Hematopoietic multipotent progenitor cell treated with erythropoietin and hydrocortisone succinate and interleukin-3 and kit ligand, for 8 days (in vitro differentiated cells): ENCODE data around the gene TRIM31.
A peak's percentile ranks its signal among the peaks of the same experiment; 100 is the strongest.

ENCODE experiments used
- DNase-seq: peaks from one replicate; pipeline ENCODE4 v3.0.0-alpha.2; 2015

Gene TRIM31

DNA sequence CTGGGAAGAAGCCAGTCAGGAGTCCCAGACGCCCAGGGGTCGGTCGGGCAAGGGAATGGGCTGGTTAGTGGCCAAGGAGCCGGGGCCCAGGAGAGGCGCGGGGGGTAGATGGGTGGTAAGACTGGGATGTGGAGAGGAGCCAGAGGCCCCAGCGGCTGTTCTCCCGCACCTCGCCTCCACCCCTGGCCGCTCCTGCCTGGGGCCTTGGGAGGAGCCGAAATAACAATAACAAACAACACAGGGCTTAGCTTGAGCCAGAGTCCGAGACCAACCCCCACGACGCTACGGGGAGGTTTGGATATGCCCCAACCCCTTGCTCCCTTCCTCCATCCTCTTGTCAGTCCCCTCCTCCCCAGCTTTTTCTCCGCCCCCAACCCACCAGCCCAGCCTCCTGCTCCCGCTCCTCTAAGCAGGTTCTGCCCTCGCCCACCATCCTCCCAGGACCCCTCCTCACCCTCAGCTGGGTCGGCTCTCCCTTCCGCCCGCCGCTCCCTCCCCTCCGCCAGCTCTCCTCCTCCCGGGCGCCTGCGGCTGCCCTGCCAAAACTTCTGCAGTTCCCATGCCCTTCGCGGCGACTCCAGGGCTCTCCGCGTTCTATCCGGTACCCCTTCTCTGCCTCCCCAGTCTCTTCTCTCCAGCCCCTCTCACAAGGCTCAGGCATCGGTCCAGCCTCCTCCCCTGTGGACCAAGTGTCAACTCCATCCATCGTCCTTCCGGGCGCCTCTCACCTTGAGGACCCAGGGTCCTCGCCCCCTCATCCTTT lies 38.4 kb downstream of the TRIM31 start:
- DNase-seq = no peak

DNA sequence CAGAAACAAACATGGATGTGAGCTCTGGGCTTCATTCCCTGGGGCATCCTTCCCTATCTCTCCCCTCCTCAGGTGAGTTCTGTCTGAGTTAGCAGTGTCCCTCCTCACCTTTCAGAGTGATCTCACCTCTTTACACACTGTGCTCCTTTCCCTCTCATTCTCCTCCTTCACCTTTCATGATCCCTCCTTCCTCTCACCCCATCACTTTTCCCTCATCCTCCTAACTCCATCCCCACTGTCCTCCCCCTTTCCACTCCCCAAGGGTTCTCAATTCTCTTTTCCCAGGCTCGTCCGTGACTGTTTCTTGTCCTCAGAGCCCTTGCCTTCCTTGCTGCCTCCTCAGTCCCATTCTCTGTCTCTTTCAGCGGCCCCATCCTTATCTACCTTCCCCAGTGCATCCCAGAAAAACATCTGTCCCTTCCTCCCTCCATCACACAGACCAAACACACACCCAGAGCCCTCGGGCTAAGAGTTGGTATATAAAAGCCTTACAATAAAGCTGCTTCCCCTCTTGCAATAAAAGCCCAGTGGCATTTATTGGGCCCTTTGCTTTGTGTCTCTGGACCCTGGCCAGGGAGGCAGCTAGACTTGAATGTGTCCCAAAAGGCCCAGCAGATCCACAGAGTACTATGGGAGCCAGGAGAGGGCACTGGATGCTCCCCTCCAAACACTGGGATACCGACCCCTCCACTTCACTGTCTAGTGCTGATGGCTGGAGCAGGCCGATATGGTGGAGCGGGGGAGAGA lies 39.2 kb downstream of the TRIM31 start:
- DNase-seq = no peak

DNA sequence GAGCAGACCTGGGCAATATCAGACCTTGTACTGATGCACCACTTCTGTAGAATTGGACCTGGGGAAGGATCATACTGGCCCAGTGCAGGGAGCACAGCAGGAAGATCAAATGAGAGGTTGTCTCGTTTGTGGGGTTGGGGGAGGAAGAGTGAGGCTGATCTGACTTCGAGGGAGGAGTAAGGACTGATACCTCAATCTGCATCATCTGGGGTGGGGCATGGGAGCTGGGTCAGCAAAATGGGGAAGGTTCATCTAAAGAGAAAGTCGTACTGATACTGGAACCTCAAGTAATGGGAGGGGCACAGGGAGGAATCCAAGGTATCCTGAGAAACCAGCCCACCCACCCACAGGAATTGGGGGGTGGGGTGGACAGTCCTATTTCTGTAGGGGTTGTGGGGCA lies 41.0 kb downstream of the TRIM31 start:
- DNase-seq = no peak

DNA sequence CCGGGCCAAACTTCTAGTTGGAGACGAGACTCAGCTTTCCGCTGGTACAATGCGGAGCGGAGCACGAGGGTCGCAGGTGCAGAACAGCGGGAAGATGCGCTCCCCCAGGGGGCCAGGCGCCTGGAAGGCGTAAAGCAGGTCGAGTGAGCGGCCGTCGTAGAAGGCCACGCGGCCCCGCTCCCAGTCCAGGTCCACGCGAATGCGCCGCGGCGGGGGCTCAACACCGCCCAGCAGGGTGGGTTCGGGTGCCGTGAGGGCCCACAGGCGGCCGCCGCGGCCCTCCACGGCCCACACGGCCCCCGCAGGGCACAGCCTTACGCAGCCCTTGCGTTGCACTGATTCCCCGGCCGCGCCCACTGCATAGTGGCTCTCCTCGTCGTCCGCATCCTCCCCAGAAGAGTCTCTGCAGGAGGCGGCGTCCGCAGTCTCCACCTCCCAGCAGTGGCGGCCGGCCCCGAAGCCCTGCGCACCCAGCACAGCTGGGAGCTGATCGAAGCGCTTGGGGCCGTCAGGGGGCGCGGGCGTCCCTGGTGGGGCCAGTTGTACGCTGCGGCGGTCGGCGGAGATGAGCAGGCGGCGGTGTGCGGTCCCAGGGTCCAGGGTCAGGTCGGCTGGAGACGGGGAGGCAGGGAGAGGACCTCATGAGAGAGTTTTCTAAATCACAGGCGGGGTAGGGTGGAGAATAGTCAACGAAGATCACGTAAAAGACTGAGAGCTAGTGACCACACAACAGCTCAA lies 41.6 kb downstream of the TRIM31 start:
- DNase-seq = no peak

DNA sequence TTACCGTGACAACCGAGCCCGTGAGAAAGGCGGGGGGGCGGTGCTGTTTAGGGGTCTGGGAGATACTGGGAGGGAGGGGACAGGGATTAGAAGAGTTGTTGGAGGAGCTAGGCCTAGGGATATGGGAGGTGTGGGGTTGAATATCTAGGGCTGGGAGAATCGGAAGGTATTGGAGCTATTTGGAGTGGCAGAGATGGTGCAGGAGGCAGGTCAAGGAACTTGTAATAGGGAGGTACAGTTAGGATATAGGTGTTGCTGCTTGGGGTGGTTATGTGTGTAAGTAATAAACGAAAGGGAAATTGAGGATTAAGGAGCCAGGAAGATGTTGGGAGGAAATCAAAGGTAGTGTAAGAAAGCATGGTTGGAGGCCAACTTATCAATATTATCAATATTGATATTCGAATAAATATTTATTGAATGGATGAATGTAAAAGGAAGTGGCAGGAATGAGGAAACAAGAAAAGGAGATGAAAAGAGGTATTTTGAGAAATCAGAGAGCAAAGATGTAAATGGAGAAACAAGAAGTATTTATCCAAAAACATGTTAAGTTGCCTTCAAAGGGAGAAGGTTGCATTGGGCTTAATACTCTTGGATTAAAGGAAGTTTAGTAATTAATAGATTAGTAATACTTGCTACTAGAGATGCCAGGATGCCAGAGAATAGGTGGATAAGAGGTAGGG lies 45.3 kb downstream of the TRIM31 start:
- no peak for DNase-seq

DNA sequence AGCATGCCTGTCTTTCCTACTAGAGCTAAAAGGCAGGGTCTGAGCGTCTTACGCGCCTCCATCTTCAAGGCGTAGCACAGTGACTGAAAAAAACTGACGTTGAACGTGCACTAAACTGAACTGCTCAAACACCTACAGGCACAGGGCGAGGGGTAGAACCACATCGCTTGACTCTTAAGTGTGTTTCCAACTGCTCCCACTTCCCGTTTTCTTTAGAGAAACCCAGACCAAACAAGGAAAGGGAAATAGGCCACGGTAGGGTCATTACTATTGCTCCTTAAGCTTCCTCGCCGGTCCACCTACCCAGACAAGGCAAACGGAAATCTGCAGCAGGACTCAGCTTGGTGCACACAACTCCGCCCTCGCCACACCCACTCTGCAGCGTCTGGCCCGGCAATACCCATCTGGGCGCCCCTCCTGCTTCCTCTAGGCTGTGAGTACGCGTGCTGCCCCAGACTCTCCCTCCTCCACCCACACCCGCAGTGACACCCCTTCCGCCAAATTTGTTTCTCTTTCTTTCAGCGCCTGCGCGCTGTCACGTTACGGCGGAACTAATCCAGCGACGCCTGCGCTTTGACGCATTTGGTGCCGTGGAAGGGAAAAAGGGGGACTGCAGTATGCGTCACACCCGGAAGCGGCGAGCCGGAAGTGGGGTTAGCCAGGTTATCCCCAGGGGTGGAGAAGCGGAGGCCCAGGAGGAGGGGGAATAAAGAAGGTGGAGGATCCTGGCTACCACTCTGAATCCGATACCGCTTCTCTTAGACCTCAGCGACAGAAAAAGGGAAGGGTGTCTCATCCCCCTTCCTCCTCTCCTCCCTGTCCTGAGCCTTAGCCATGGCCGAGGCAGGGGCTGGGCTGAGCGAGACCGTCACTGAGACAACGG lies 46.1 kb downstream of the TRIM31 start, which contains the start of gene PPP1R11:
PPP1R11 (plus strand) TSS at position 622 of the 883 bp plus-strand sequence; CDS start at position 835, 213 bp downstream.
- DNase-seq = peak; percentile 100

DNA sequence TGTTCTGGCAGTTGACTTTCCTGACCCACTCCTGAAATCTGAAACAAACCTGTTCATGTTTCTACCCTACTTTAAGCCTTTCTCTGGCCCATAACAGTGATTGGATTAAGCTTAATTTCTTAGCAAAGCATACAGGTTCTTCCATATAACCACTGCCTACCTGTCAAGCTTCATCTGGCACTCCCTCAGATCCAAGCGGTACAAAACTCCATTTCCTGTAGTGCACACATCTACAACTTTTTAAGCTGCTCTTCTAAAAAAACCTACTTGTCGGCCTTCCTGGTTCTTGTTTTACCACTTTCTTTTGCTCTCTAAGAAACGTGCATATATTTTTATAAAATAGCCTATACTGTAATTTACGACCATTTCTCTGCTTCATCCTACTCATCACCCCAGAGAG lies 46.8 kb downstream of the TRIM31 start:
- no peak for DNase-seq

DNA sequence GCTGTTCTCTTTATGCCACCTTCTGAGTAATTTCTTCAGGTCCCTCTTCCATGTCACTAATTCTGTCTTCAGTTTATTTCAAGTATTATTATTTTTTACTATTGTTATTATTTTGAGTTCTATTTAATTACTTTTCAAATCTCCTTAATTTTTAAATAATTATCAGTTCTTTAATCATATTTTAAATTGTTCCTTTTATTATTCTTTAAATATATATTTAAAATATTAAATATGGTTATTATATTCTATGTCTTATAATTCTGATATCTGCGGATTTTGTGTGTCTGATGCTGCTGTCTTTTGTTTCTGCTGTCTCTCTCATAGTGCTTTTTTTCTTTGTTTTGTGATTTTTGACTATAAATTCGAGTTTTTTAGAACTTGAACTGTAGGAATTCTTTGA lies 49.6 kb downstream of the TRIM31 start:
- no peak for DNase-seq

DNA sequence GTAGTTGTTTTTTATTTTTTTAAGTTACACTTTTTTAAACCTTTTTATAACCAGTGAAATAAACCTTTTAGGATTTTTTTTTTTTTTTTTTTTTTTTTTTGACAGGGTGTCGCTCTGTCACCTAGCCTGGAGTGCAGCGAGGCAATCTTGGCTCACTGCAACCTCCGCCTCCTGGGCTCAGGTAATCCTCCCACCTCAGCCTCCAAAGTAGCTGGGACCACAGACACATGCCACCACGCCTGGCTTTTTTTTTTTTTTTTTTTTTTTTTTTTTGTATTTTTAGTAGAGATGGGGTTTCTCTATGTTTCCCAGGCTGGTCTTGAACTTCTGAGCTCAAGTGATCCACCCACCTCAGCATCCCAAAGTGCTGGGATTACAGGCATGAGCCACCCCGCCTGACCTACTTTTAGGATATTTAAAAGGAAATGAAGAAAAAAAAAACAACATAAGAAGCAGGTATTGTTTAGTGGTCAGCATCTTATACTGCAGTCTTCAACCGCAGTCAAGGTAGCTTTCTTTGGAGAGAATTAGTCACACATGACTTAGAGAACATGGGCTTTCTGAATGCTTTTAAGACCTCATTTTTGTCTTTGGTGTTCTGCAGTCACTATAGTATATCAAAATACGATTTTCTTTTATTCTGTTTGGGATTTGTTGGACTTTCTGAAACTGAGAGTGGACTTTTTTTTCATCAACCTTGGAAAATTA lies 50.3 kb downstream of the TRIM31 start:
- DNase-seq = peak; percentile 6

DNA sequence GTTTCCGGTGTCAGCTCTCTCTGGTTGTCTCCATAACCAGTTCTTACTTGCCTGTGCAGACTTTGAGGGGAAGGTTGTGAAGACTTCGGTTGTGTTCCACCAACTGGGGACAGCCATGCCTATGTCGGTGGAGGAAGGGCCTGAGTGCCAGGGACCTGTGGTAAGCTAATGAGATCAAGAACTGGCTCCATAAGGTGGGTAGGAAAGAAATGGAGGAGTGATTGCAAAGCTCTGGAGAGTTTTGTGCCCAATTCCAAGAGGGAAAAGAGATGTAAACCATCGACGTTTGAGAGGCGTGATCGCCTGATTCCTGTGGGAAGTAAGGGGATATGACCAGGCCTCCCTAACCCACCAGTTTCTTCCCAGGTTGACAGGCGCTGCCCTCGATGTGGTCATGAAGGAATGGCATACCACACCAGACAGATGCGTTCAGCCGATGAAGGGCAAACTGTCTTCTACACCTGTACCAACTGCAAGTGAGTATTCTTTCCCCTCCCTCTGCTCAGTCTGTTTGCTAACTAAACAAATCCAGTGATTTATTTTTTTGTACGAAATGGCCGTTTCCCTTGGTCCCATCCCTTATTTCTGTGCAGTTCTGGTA lies 50.9 kb downstream of the TRIM31 start:
- DNase-seq = peak; percentile 38

DNA sequence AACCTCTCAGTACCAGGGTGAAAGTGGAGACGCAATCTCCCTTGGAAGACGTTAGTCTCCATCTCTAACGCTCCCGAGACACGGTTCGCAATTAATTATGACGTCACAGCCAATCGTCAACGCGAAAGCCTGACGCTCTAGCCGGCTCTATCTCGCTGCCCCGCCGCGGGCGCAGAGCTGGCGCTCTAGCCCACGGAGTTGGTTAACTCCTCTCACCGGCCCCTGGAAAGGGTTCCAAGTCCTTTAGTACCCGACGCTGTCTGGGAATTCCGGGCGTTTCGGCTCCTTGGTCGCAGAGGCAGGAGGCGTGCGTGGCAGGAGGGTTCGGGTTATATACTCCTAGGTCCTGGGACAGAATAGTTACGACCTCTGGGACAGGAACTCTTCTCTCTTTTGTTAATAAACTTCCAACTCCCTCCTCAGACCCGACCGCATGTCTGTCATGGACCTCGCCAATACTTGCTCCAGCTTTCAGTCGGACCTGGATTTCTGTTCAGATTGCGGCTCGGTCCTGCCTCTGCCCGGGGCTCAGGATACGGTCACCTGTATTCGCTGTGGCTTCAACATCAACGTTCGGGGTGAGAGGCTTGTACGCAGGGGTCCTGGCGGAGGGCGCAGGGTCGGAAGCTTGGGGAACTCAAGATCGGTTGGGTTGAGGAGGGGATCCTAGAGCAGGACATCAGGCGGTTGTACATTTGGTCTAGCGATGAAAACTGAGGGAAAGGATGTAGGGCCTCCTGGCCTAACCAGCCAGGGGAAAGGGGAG lies 51.6 kb downstream of the TRIM31 start, which contains the start of gene POLR1H:
POLR1H (plus strand) TSS at position 174 of the 766 bp plus-strand sequence; CDS start at position 434, 260 bp downstream.
- DNase-seq = peak; percentile 96

DNA sequence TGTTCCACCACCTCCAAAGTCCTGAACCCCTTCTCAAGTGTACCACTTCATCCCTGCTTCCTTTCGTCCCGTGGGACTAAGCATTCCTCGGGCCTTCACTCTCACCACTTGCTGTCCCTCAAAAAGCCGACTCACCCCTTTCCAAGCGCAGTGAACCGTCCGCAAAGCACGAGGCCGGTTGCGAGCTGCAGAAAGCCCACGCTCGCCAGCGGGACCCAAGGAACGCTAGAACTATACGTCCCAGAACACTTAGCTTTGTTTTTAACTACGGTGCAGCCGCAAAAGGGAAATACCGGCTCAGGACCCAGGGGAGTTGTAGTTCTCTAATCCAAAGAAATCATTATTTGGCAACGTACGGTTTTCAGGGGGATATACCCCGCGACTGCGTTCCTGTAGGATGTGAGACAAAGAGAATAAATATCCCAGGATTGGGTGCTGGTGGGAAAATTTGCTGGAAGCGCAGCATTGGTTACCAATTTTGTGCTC lies 52.2 kb downstream of the TRIM31 start:
- DNase-seq = peak; percentile 58

DNA sequence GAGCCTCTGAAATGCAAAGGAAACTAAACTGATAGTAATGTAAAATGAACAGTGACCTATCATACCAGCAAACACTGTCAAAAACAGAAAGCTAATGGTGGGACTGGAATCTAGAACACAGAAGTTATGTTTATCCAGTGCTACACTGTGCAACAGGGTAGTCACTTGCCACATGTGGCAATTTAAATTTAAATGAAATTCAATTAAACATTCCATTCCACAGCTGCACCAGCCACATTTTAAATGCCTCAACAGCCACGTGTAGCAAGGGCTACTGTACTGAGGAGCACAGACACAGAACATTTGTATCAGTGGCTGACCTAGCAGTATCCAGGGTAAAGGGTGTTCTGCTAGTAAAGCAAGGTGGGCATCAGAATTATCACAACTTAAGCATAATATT lies 57.4 kb downstream of the TRIM31 start:
- no peak for DNase-seq

DNA sequence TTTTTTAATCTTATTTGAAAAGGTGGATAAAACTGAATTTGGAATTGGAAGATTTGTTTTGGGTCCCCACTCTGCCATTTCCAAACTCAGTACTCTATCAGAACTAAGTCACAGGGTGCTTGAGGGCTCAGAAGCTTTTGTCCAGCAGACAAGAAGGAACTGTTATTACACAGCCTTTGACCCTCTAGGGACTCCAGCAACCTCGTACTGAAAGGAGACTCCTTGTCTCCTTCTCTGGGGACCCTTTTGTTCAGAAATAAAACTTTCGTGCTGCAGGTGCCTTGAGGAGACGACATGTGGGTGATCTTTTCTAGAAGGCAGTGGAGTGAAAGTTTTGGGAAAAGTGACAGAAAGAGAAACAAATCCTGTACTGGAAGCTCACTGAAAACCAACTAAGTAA lies 59.2 kb downstream of the TRIM31 start:
- no peak for DNase-seq
